ENCODE data around the gene NPRL2. TPM values are rescaled to one million over a fixed set of nuclear protein-coding genes. Genes with fewer than 3 reads are reported as not detected.

Gene NPRL2
- total RNA-seq, 2 experiments from 2014 or later: 33.2 to 35.8 TPM

DNA sequence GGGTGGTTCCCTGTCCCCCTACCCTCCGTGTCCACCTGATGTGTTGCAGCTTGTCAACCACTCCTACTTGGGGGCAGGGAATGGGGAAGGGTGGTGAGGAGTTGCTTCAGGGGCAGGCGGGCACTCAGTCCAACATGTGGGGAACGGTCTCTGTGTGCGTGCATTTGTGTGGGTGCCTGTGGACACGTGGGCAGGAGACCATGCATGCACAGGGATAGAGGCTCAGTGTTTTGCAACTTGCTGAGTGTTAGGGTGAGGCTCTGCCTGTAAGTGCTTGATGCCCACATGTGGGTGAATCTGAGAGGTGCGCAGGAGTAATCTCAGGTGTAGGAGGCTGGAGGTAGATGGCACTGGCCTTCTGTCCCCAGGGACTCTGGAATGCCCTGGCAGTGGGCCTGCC lies 33.2 kb upstream of the NPRL2 start:
- Mint-ChIP-seq H3K4me3 (no peak overlapping the region), H3K36me3 (no peaks in the 10 kb centered on the region)
- intact Hi-C loops (cut with micrococcal nuclease): no loop called here

DNA sequence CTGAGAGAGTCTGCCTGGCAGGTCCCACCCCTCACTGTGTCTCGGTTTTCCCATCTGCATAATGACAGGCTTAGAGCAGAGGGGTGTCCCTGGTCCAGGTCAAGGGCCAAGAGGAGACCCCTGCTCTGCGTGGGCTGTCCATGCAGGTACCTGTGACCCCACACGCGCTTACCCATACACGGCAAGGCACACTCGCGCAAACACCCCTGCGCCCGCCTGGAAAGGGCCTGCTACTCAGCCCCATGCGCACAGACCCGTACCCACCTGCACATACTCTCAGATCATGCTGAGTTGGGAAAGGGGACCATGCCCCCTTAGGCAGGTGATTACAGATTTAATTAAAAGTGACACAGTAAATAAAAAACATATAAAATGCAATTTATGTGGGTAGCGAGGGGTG lies 32.1 kb upstream of the NPRL2 start:
- Mint-ChIP-seq H3K4me1 (ENCODE audit: low read depth) (no peaks in the 10 kb centered on the region), H3K9me3 (no peaks in the 10 kb centered on the region), H3K4me3 (no peak overlapping the region), H3K36me3 (no peaks in the 10 kb centered on the region), H3K27ac (no peak overlapping the region), H3K27me3 (no peaks in the 10 kb centered on the region)
- DNase-seq: no peak
- POLR2A ChIA-PET: interaction anchor here (1.0 kb wide), 1 partner anchor 15 kb away, joined by 4 read pairs; no protein-coding TSS in a partner anchor
- CTCF ChIA-PET: interaction anchor here (1.0 kb wide), 1 partner anchor 36 kb away, joined by 3 read pairs; no protein-coding TSS in a partner anchor
- intact Hi-C loops (cut with micrococcal nuclease): no loop called here

More for the DNA sequence above, 33.2 kb upstream of the NPRL2 start:
- no peaks in the 10 kb centered on the region for H3K9me3 Mint-ChIP-seq
- POLR2A ChIA-PET: interaction anchor here (1.0 kb wide), 1 partner anchor 14 kb away, joined by 4 read pairs; no protein-coding TSS in a partner anchor
- CTCF ChIA-PET: interaction anchor here (1.0 kb wide), 1 partner anchor 37 kb away, joined by 3 read pairs; no protein-coding TSS in a partner anchor
- H3K27me3 Mint-ChIP-seq: no peaks in the 10 kb centered on the region
- DNase-seq: no peak
- no peaks in the 10 kb centered on the region for H3K4me1 Mint-ChIP-seq (ENCODE audit: low read depth)
- no peak overlapping the region for H3K27ac Mint-ChIP-seq

DNA sequence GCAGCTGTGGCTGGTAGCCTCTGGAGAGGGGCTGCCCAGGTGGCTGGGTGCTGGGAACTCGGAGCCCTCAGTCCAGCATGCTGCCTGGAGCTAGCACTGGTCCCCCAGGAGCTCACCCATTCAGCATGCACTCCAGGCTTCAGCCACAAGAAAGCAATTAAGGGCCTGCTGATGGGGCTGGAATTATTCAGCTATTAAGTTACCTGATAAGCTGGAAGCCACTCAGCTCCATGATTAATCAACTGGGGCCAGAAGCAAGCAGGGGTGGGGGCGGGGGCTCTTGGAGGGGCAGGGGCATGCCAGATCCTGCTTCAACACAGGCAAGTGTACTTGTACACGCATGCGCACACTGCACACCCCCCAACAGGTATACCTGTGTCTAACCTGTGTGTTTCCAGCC lies 30.8 kb upstream of the NPRL2 start:
- Mint-ChIP-seq H3K27me3 (no peaks in the 10 kb centered on the region), H3K27ac (no peak overlapping the region), H3K4me3 (no peak overlapping the region), H3K4me1 (ENCODE audit: low read depth) (no peaks in the 10 kb centered on the region), H3K36me3 (no peaks in the 10 kb centered on the region), H3K9me3 (no peaks in the 10 kb centered on the region)
- CTCF ChIA-PET: no interaction called here
- intact Hi-C loops (cut with micrococcal nuclease): no loop called here
- no peak for DNase-seq
- POLR2A ChIA-PET: no interaction called here

DNA sequence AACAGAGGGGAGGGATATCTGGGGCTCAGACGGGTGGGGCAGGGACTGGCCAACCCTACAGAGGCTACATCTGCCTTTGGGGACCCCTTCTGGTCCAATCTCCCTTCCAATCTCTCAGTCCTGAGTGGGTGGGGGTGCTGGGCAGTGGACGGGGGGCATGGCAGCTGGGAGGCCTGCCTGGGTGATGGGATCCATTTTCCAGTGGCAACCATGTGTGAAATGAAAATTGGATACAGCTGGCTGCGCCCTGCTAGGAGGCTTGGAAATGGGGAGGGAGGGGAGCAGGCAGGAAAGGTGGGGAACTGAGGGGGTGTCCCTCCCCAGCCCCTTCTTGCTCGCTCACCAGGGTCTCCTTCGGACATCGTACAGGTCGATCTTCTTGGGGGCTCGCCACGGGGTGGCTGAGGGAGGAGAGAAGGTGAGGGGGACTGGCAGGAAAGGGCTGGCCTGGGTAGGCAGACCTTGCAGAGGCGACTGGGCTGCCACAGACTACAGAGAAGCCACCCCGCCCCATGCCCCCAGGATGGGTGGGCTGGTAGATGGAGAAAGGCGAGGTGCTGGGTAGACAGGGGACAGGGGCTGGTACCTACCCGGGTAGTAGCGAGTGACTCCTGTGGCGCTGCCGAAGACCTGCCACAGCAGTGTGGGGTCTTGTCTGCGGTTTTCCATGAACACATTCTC lies 30.0 kb upstream of the NPRL2 start:
- intact Hi-C loops (cut with micrococcal nuclease): no loop called here
- no peaks in the 10 kb centered on the region for H3K27me3 Mint-ChIP-seq
- no peak overlapping the region for H3K27ac Mint-ChIP-seq
- H3K4me3 Mint-ChIP-seq: no peak overlapping the region
- H3K4me1 Mint-ChIP-seq (ENCODE audit: low read depth): no peaks in the 10 kb centered on the region
- H3K9me3 Mint-ChIP-seq: no peaks in the 10 kb centered on the region
- ChIA-PET CTCF (no interaction called here), POLR2A (no interaction called here)
- no peaks in the 10 kb centered on the region for H3K36me3 Mint-ChIP-seq
- no peak for DNase-seq

DNA sequence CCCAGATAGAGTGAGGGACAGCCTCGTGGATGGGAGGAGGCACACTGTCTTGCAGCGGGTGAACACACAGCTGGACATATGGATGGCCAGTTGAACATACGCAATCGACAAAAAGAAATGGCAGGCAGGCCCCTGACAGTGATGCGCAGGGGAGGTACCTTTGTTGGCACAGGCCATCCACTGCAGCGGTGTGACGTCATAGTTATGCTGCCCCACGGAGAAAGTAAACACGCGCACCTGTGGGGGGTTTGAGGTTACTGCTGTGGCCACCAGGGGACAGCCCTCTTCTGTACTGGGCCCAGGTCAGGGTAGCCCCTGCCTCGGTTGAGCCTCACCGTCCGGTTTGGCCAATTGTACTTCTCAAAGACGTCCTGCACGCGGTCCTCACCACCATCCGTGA lies 28.2 kb upstream of the NPRL2 start:
- POLR2A ChIA-PET: no interaction called here
- Mint-ChIP-seq H3K4me3 (no peak overlapping the region), H3K36me3 (no peaks in the 10 kb centered on the region), H3K27me3 (no peaks in the 10 kb centered on the region), H3K4me1 (ENCODE audit: low read depth) (no peaks in the 10 kb centered on the region), H3K9me3 (no peaks in the 10 kb centered on the region), H3K27ac (no peak overlapping the region)
- intact Hi-C loops (cut with micrococcal nuclease): no loop called here
- DNase-seq: no peak
- CTCF ChIA-PET: no interaction called here

DNA sequence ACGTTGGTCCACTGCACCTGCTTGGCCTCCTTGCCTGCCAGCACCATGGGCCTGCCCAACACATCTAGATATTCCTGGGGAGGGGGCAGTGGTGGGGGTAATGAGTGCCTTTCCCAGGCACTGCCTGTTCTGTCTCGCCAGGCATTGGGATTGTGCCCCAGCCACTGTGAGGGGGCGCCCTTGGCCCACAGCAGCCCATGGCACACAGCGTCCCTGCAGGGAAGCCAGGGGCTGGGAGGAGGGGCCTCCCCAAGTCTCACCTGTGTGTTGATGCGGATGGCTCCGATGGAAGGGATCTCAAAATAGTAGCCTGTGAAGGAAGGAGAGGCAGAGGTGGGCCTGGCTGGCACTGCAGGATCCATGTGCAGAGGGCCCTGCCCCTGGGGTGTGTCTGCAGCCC lies 27.4 kb upstream of the NPRL2 start:
- Mint-ChIP-seq H3K27ac (no peak overlapping the region), H3K27me3 (no peaks in the 10 kb centered on the region), H3K4me1 (ENCODE audit: low read depth) (peaks cover 2% of the 10 kb centered on the region), H3K4me3 (no peak overlapping the region), H3K9me3 (no peaks in the 10 kb centered on the region), H3K36me3 (no peaks in the 10 kb centered on the region)
- ChIA-PET POLR2A (no interaction called here), CTCF (no interaction called here)
- intact Hi-C loops (cut with micrococcal nuclease): no loop called here
- DNase-seq: no peak

DNA sequence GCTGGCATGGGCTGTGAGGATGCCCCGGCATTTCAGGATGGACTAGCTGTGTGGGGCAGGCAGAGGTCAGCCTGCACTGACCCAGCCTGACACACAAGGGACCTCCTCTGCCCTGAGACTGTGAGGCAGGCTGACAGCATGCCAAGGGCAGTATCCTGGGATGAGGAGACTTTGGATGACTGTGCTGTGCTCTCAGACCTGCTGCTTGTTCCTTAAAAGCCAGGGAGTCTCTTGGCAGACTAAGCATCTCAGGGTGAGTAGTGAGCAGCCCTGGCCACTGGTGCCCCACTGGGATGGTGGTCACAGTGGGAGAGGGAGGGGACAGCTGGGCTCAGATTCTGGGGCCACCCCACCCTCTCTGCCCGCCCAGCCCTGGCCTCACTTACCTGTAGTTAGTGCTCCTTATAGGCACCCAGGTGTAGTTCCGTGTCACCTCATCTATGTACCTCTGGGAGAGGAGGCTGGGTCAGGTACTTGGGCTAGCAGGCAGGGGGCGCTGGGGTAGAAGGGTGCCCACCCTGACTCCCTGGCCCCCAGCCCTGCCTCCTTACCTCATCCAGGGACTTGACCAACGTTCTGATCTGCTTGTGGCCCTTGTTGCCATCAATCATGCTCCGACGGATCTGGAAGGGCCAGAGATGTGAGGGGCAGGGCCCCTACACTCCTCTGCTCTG lies 24.8 kb upstream of the NPRL2 start:
- CTCF ChIA-PET: no interaction called here
- no peak overlapping the region for H3K4me3 Mint-ChIP-seq

DNA sequence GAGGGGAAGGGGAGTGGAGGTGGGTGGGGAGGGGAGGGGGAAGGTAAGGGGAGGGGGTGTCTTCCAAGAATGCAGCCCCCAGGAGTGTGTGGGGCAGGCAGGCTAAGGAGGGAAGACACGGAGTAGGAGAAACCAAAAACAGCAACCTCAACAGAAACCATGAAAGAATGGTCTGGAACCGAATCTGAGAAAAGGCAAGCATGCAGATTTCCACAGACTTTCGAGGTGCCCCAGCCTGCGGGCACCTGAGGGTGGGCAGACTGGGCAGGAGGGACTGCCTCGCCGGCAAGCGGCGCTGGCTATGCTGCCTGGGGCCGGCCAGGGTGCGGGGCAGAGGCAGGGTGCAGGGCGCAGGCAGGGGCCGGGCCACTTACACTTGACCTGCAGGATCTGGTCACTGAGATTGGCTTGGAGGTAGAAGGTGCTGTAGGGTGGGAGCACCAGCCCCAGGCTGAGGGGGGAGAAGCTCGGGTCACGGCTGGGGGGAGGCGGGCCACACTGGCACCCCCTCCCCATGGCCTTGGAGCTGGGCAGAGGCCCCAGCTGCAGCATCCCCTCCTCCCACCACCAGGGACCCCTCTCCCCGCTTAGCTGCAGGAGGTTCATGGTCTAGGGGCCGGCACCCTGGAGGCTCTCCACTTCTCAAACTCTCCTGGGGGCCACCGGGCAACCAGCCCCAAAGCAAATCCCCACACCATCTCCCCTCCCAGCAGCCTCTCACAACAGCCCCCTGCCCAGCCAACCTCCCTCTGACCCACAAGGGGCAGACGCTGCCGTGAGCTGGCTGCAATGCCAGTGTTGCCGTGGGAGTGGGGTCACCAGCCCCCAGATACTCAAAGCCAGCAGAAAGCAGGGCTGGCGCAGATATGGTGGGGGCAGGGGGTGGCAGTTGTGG lies 24.0 kb upstream of the NPRL2 start:
- Mint-ChIP-seq H3K27ac (no peak overlapping the region), H3K9me3 (no peaks in the 10 kb centered on the region), H3K27me3 (no peaks in the 10 kb centered on the region), H3K4me3 (no peak overlapping the region), H3K36me3 (no peaks in the 10 kb centered on the region), H3K4me1 (ENCODE audit: low read depth) (peaks cover 4% of the 10 kb centered on the region)
- CTCF ChIA-PET: no interaction called here
- DNase-seq: no peak
- intact Hi-C loops (cut with micrococcal nuclease): no loop called here
- POLR2A ChIA-PET: no interaction called here

More for the DNA sequence above, 24.8 kb upstream of the NPRL2 start:
- intact Hi-C loops (cut with micrococcal nuclease): no loop called here
- Mint-ChIP-seq H3K27me3 (no peaks in the 10 kb centered on the region), H3K4me1 (ENCODE audit: low read depth) (peaks cover 4% of the 10 kb centered on the region), H3K27ac (no peak overlapping the region), H3K36me3 (no peaks in the 10 kb centered on the region), H3K9me3 (no peaks in the 10 kb centered on the region)
- POLR2A ChIA-PET: no interaction called here
- DNase-seq: no peak

DNA sequence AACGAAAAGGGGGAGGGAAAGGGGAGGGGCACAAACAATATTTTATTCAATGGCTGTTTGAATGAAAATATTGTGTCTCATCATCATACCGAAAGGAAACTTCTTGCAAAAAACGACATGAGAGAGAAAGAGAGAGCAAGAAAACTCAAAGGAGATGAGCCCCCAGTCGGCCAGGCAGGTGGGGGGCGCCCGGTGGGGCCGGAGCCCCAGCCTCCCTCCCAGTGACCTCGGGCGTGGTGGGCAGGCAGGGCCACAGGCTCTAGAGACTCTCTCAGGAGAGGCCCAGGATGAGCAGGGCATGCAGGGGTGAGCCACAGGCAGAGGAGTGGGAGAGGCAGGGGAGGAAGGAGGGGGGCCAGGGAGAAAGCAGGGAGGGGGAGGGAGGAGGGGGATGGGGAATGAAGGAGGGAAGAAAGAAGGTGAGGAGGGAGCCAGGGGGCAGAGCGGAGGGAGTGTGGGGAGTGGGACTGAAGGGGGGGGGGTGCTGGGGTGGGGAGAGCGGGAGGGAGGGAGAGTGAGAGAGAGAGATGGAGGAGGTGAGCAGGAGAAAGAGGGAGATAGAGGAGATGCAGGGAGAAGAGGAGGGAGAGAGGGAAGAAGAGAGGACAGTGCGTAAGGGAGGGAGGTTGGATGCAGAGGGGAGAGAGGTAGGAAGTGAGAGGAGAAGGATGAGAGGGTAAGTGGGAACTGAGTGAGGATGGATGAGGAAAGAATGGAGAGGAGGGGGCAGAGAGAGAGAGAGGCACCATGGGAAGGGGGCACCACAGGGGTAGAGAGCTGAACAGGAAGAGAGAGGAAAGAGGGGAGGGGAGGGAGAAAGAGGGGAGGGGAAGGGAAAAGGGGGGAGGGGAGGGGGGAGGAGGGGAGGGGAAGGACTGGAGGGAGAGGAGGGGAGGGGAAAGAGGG lies 22.8 kb upstream of the NPRL2 start:
- Mint-ChIP-seq H3K4me1 (ENCODE audit: low read depth) (peaks cover 4% of the 10 kb centered on the region), H3K27ac (no peak overlapping the region), H3K9me3 (no peaks in the 10 kb centered on the region), H3K4me3 (no peak overlapping the region), H3K36me3 (no peaks in the 10 kb centered on the region), H3K27me3 (no peaks in the 10 kb centered on the region)
- no peak for DNase-seq
- intact Hi-C loops (cut with micrococcal nuclease): no loop called here
- ChIA-PET POLR2A (no interaction called here), CTCF (no interaction called here)

DNA sequence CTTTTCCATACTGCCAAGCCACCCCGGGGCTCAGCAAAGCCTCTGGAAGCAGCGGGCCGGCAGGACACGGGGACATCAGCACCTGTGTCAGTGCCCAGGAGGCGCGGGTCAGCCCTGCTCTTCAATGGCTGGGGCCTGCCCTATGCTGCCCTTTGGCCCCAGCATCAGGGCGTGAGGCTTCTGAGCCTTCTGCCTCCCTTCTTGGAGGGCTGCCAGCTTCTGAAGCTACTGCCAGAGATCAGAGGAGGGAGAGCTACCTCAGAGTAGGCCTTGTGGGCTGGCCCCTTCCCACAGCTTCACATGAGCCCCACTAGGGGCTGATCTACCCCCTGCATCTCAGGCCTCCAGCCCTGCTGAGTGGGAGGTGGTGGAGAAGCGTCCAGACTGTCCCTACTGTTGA lies 21.8 kb upstream of the NPRL2 start:
- Mint-ChIP-seq H3K9me3 (no peaks in the 10 kb centered on the region), H3K4me1 (ENCODE audit: low read depth) (peaks cover 5% of the 10 kb centered on the region), H3K27ac (no peak overlapping the region), H3K4me3 (no peak overlapping the region), H3K27me3 (no peaks in the 10 kb centered on the region), H3K36me3 (no peaks in the 10 kb centered on the region)
- intact Hi-C loops (cut with micrococcal nuclease): no loop called here
- ChIA-PET POLR2A (no interaction called here), CTCF (no interaction called here)
- no peak for DNase-seq

DNA sequence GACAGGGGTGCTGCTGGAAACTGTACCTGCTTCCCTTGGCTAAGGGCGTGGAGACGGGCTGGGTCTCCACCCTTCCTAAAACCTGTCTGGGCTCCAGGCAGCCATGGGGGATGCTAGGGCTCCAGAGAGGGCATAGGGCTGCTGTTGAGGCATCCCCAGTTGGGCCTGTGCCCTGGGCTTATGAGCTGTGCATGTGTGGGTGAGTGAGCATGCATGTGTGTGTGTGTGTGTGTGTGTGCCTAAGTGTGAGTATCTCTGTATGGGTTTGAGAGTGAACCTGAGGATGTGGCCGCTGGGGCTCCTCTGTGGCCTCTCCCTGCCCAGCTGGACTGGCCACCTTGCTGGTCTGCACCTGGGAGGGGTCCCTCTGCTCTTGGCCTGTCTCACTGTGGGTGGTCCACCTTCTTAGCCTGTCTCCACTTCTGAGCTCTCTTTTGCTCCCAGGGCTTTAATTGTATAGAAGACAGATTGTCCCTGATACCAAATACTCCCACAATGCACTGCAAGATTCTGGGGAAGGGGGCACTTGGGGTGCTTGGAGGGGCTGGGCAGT lies 20.6 kb upstream of the NPRL2 start:
- ChIA-PET POLR2A (no interaction called here), CTCF (interaction anchor here (1.1 to 1.5 kb wide), 2 partner anchors 133 to 171 kb away, joined by 4 to 6 read pairs; partner anchors contain the start of gene CACNA2D2)

More for the DNA sequence above, 20.6 kb upstream of the NPRL2 start:
- Mint-ChIP-seq H3K36me3 (no peaks in the 10 kb centered on the region), H3K4me1 (ENCODE audit: low read depth) (peaks cover 9% of the 10 kb centered on the region), H3K27ac (no peak overlapping the region), H3K9me3 (no peaks in the 10 kb centered on the region), H3K4me3 (no peak overlapping the region), H3K27me3 (no peaks in the 10 kb centered on the region)
- intact Hi-C loops (cut with micrococcal nuclease): no loop called here
- DNase-seq: no peak

Measured in activated CD4-positive, alpha-beta memory T cell treated with anti-CD3 and anti-CD28 coated beads for 36 hours (primary cell).